PC-3 (cell line): Measurements from ENCODE around the gene MEGF9. TPM values are rescaled to one million over a fixed set of nuclear protein-coding genes. Genes with fewer than 3 reads are reported as not detected.

Experiments
- ATAC-seq: fragments of 200-7000 bp; cut with Tn5 transposase; 2 replicates; pipeline ENCODE4 v1.9.1; 2020; ENCODE audit warnings: mild to moderate bottlenecking, moderate library complexity
- BruUV-seq: library from RNA; stranded (reverse); fragments of 400-500 nt; replicated peaks from 2 replicates; lab custom pipeline; 2021; lab: Mats Ljungman, UMichigan
- CTCF ChIA-PET: fragments of 300-600 bp; sonication (Branson Sonifier 250); formaldehyde crosslinking; loops from one replicate; lab custom pipeline; 2022; ENCODE audit warnings: antibody characterized with exemption; lab: Charles Lee
- POLR2A ChIA-PET: fragments of 300-600 bp; sonication (Branson Sonifier 250); formaldehyde crosslinking; loops from one replicate; lab custom pipeline; 2022; ENCODE audit warnings: antibody characterized with exemption; ENCODE audit not compliant: unreplicated experiment; lab: Charles Lee
- DNase-seq: peaks from one replicate; pipeline ENCODE4 v3.0.0-alpha.2; 2015
- H2AFZ ChIP-seq: fragments of 300-600 bp; sonication (generic); 2 replicates; pipeline ENCODE4 v1.6.0; 2016; ENCODE audit warnings: antibody characterized with exemption, low read length
- H3F3A ChIP-seq: fragments of 300-600 bp; sonication (generic); one replicate; pipeline ENCODE4 v1.6.0; 2017; ENCODE audit warnings: antibody characterized with exemption, low read length, control low read depth, mild to moderate bottlenecking; ENCODE audit not compliant: unreplicated experiment
- H3K27ac ChIP-seq: fragments of 300-600 bp; sonication (generic); 2 replicates; pipeline ENCODE4 v1.5.1; 2016; ENCODE audit warnings: mild to moderate bottlenecking, low read length
- H3K27me3 ChIP-seq: fragments of 300-600 bp; sonication (generic); 2 replicates; pipeline ENCODE4 v1.6.1; 2016; ENCODE audit warnings: low read length, mixed read lengths
- H3K36me3 ChIP-seq: fragments of 300-600 bp; sonication (generic); 2 replicates; pipeline ENCODE4 v1.6.1; 2016; ENCODE audit warnings: low read depth, mixed run types, low read length, mixed read lengths
- H3K4me1 ChIP-seq: fragments of 300-600 bp; sonication (generic); 2 replicates; pipeline ENCODE4 v1.5.1; 2016; ENCODE audit warnings: low read length; ENCODE audit not compliant: insufficient read depth
- H3K4me2 ChIP-seq: fragments of 300-600 bp; sonication (generic); 2 replicates; pipeline ENCODE4 v1.6.0; 2016; ENCODE audit warnings: low read length
- H3K4me3 ChIP-seq: fragments of 300-600 bp; sonication (generic); 2 replicates; pipeline ENCODE4 v1.5.1; 2016; ENCODE audit warnings: mild to moderate bottlenecking, low read length, mixed read lengths
- H3K79me2 ChIP-seq: fragments of 300-600 bp; sonication (generic); 2 replicates; pipeline ENCODE4 v1.6.1; 2017; ENCODE audit warnings: low read length, mixed read lengths
- H3K9ac ChIP-seq: fragments of 300-600 bp; sonication (generic); 2 replicates; pipeline ENCODE4 v1.6.0; 2016; ENCODE audit warnings: mild to moderate bottlenecking, low read length
- H3K9me2 ChIP-seq: fragments of 300-600 bp; sonication (generic); replicated peaks from 2 replicates; pipeline ENCODE4 v1.6.1; 2016; ENCODE audit warnings: mixed run types, low read length, mixed read lengths
- H3K9me3 ChIP-seq: fragments of 300-600 bp; sonication (generic); 2 replicates; pipeline ENCODE4 v1.6.1; 2016; ENCODE audit warnings: low read length, mixed read lengths
- H4K20me1 ChIP-seq: fragments of 300-600 bp; sonication (generic); 2 replicates; pipeline ENCODE4 v1.6.1; 2016; ENCODE audit warnings: low read length, mixed read lengths
- CTCF ChIP-seq: fragments of 300-600 bp; sonication (generic); conservative IDR thresholded peaks from 2 replicates; pipeline ENCODE4 v1.5.1; 2017; ENCODE audit warnings: antibody characterized with exemption, low read depth, mild to moderate bottlenecking, low read length
- EZH2 ChIP-seq: fragments of 300-600 bp; sonication (generic); IDR thresholded peaks from one replicate; pipeline ENCODE4 v1.6.1; 2017; ENCODE audit warnings: antibody characterized with exemption, mild to moderate bottlenecking, low read length; ENCODE audit not compliant: unreplicated experiment
- EZH2phosphoT487 ChIP-seq: fragments of 300-600 bp; sonication (generic); IDR thresholded peaks from 2 replicates; pipeline ENCODE4 v1.6.1; 2018; ENCODE audit warnings: mild to moderate bottlenecking, antibody characterized with exemption, low read length, borderline replicate concordance
- intact Hi-C: fragments of 100-400 bp; cut with micrococcal nuclease; formaldehyde crosslinking; loops from 2 replicates; pipeline ENCODE4 v1.9.0; 2023
- total RNA-seq: library from RNA; depleted of rRNA; stranded (reverse); fragments of >200 nt; gene quantifications from 2 replicates; pipeline ENCODE4 v1.2.3, GENCODE V29; 2014

MEGF9 gene
- total RNA-seq, 1 experiment from 2014 or later, result 2.6 TPM

GRCh38 chr9:120723565-120723964 lies 9.3 kb upstream of the MEGF9 start:
- Histone ChIP-seq H3K36me3 (no peaks in the 10 kb centered on the region), H3K4me1 (no peaks in the 10 kb centered on the region), H3K27ac (no peak overlapping the region), H3K4me3 (no peak overlapping the region), H3K9me2 (no peaks in the 10 kb centered on the region), H3K79me2 (no peaks in the 10 kb centered on the region), H3K9me3 (no peaks in the 10 kb centered on the region), H4K20me1 (no peaks in the 10 kb centered on the region), H3K27me3 (no peaks in the 10 kb centered on the region), H3F3A (no peaks in the 10 kb centered on the region), H2AFZ (no peak overlapping the region), H3K9ac (no peak overlapping the region), H3K4me2 (no peak overlapping the region)
- intact Hi-C loops, result no loop called here
- CTCF ChIA-PET, result interaction anchor here (0.6 kb wide), 1 partner anchor 103 kb away, joined by 4 read pairs; no protein-coding TSS in a partner anchor
- ATAC-seq, result no peak
- BruUV-seq, result no TSS peak
- POLR2A ChIA-PET, result no interaction called here
- TF ChIP-seq EZH2 (no peak), EZH2phosphoT487 (no peak), CTCF (no peak)
- no peak for DNase-seq

- H4K20me1 ChIP-seq, result no peaks in the 10 kb centered on the region
- no peaks in the 10 kb centered on the region for H3K36me3 ChIP-seq
- ATAC-seq (no peak), DNase-seq (no peak)
- no peaks in the 10 kb centered on the region for H3K79me2 ChIP-seq
- no peak overlapping the region for H2AFZ ChIP-seq
- H3K9me2 ChIP-seq, result no peaks in the 10 kb centered on the region
- H3K27me3 ChIP-seq, result no peaks in the 10 kb centered on the region
- TF ChIP-seq EZH2 (no peak), EZH2phosphoT487 (no peak), CTCF (no peak)
- BruUV-seq, result no TSS peak
- intact Hi-C loops, result no loop called here
- no peaks in the 10 kb centered on the region for H3F3A ChIP-seq
- no peak overlapping the region for H3K27ac ChIP-seq
- H3K9me3 ChIP-seq, result no peaks in the 10 kb centered on the region
- 0 out of 2 replicates have a peak, but pooled peaks cover under 1% of the 10 kb centered on the region for H3K4me1 ChIP-seq
- H3K4me2 ChIP-seq, result no peak overlapping the region
- CTCF ChIA-PET, result no interaction called here
- no peak overlapping the region for H3K4me3 ChIP-seq
- H3K9ac ChIP-seq, result no peak overlapping the region
- POLR2A ChIA-PET, result no interaction called here
These were observed 6.1 kb upstream of the MEGF9 start for GRCh38 chr9:120720404-120720803.

DNA sequence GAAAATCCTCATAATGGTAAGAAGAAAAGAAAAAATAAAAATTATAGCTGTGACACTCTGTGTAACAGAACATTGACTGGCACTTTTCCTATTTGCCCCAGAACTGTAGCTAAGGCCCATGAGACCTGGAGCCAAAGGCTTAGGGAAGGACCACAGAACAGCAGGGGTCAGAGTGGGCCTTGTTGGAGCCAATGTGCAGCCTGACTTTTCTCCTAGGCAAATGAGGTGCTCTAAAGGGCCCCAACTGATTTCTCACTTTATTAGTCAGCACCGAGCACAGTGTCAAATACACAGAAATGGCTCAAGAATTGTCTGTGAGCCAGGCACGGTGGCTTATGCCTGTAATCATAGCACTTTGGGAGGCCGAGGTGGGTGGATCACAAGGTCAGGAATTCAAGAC lies 4.0 kb upstream of the MEGF9 start:
- no TSS peak for BruUV-seq
- ChIA-PET POLR2A (no interaction called here), CTCF (interaction anchor here (0.6 kb wide), 1 partner anchor 98 kb away, joined by 4 read pairs; no protein-coding TSS in a partner anchor)
- H3F3A ChIP-seq, result no peaks in the 10 kb centered on the region
- no peak overlapping the region for H2AFZ ChIP-seq
- no peaks in the 10 kb centered on the region for H4K20me1 ChIP-seq
- H3K9me3 ChIP-seq, result no peaks in the 10 kb centered on the region
- no peak overlapping the region for H3K4me3 ChIP-seq
- TF ChIP-seq EZH2phosphoT487 (no peak), CTCF (no peak), EZH2 (no peak)
- no peak overlapping the region for H3K4me2 ChIP-seq
- intact Hi-C loops, result no loop called here
- peaks cover 7% of the 10 kb centered on the region; the same call in 1 of the 2 replicates for H3K4me1 ChIP-seq
- no peaks in the 10 kb centered on the region for H3K36me3 ChIP-seq
- no peak overlapping the region for H3K27ac ChIP-seq
- H3K27me3 ChIP-seq, result no peaks in the 10 kb centered on the region
- no peak for ATAC-seq
- no peak overlapping the region for H3K9ac ChIP-seq
- H3K79me2 ChIP-seq, result no peaks in the 10 kb centered on the region; the same call in 1 of the 2 replicates
- H3K9me2 ChIP-seq, result no peaks in the 10 kb centered on the region
- no peak for DNase-seq
